GM18505 (cell line): ENCODE results near the gene RUVBL1.

ENCODE experiments used
- ATAC-seq: cut with Tn5 transposase; IDR thresholded peaks from one replicate; pipeline ENCODE4 v1.9.1; 2021; ENCODE audit not compliant: unreplicated experiment
- POLR2A ChIP-seq: IDR thresholded peaks from 4 replicates; pipeline ENCODE4 v1.6.1; 2011; ENCODE audit warnings: borderline replicate concordance; ENCODE audit not compliant: insufficient read depth, insufficient read length; ENCODE audit errors: extremely low read depth

RUVBL1 gene

DNA sequence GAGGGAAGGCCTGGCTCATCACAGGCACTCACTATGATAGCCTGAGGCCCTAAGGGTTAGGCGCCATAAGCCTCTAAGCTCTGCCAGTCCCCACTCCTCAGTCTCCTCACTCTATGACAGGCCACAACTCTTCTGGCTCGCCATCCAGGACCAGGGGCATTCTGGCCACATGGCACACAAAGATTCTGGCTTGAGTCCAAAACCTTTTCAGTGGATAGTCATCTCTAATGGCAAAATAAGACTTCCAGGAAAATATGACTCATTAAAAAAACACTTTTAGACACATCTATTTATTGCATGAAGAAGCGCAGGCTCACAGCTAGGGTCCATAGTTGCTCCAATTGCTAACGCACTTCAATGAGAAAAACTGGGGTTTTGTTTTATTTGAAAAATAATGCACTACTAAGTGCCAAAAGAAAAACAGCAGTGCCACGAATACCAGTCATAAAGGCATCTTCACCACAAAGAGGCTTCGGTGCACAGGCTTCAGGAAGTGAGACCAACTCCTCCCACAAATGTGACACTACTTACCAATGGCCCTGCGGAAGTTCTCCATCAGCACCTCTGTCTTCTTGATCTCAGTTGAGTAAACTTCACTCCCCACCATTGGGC is 11.1 kb downstream of the RUVBL1 start:
- no peak for ATAC-seq

DNA sequence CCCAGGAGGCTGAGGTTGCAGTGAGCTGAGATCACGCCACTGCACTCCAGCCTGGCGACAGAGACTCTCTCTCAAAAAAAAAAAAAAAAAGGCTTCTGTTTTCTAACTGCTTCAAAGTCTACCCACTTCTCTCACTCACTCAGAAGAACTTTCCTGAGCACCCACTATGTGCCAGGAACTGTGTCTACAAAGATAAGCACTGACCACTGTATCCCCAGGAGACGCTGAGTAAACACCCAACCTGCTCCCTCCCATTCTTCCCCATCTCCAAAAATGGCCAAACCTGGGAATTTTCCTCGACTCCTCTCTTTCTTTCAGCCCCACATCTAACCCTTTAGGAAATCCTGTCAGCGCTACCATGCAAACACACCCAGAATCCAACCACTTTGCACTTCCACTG is 12.5 kb downstream of the RUVBL1 start:
- ATAC-seq, result no peak
- TF ChIP-seq POLR2A, result no peak

More for the DNA sequence above, 11.1 kb downstream of the RUVBL1 start:
- TF ChIP-seq POLR2A, result no peak

DNA sequence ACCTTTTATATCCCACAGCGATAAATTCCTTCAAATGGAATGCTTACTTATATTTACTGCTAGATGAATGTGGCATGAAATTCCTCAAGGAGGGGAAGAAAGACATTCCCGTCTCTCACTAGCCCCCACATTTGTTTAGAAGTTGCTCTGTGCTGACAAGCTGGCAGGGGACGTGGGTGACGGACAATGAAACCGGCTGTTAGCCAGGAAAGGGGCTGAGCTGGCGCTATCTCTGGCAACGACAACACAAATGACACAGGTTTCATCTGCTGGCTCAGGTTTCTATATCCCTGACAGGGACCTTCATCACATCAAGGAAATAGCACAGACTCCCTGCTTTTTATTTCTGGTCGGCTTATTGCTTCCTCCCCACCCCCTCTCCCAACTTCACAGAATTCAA is 15.8 kb downstream of the RUVBL1 start:
- ATAC-seq, result no peak
- TF ChIP-seq POLR2A, result no peak

DNA sequence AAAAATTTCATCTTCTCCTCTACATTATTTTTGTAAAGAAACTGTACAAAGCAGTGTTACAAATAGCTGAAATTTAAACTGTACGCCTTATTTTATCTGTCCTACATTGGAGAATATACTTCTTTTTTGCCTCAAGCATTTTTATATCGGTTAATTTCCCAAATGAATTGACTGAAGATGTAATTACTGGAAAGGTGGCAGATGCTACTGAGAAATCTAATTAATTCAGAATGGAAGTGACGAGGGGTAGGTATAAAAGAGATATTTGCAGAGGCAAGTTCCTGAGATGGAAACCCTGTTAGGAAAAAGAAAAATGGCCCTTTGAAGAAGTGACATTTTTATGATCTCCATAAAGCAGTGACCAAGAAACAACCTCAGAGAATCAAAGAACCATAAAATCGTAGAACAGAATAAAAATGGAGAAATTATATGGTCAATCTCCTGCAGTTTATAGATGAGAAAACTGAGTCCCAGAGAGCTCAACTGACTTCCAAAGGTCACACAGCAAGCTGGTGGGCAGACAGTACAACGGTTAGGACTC is 20.4 kb downstream of the RUVBL1 start:
- no peak for TF ChIP-seq POLR2A
- no peak for ATAC-seq

DNA sequence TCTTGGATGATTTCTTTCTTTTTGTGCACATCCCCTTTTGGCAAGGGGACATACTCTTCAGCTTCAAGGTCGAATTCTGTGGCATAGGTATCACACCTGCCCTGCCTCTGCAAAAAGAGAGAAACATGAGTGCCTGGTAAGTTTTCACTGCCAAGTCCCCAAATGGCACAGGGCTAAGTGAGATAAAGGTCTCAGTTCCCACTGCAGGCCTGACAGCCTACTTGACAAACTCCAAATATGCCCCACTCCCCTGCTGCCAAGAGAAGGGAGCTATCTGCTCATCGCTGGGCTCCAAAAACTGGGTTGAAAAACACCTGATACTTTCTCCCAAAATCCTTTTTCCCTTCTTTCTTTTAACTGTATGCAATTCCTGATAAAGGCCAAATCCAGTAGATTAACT is 23.0 kb downstream of the RUVBL1 start:
- no peak for TF ChIP-seq POLR2A
- no peak for ATAC-seq

DNA sequence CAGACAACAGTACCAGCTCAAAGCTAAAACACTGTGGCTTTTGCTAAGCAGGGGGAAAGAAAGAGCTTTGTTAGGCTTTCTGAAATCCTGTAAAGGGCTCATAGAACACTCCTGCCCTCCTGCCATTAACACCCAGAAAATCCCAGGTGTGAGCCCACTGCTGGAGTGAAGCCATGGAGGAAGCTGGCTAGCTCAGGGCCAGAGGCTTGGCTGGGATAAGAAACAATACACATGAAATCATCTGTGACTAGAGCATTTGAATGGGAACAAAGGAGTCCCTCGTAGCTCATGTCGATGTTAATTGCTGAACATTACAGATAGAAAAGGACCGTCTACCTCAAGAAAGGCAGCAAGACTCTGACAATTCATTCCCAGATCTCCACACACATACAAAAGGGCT is 23.5 kb downstream of the RUVBL1 start:
- no peak for TF ChIP-seq POLR2A
- ATAC-seq, result no peak

DNA sequence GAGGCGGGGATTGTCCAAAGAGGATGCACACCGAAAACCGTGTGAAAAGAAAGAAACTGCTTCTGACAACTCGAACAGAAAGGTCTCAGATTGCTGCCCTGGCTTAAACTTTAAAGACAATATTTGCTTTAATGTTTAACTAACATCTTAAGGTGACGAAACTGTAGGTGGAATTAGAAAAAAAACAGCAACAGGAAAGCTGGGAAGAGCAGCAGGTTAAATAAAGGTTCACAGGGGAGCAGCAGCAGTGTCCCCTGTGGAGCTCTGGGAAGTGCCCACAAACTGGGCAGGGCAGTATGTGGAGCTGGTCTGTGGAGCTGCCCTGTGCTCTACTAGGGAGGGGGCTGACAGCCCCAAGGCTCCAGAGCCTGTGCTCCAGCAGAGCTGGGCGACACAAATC is 25.4 kb downstream of the RUVBL1 start:
- no peak for ATAC-seq
- no peak for TF ChIP-seq POLR2A

DNA sequence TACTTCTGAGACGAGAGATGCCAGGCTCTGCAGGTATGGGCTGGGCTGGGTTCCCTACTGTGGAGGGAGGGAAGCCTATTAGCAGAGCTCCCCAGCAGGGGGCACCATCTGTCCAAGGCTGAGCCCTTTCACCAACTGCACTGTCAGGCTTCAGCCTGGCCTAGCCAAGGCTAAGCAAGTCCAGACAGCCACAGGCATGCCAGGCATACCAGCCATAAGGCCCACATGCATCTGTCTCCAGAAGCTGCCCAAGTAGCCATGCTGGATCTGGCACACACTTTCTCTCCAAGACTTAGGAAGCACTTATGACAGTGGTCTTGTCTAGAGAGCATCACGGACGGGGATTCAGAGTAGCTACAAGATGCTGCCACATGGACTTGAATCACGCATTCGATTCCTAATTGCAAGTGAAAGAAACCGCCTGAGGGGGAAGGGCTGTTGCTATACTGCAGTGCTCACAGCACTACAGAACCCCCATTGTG is 28.3 kb downstream of the RUVBL1 start:
- TF ChIP-seq POLR2A, result no peak
- ATAC-seq, result peak; percentile 69

DNA sequence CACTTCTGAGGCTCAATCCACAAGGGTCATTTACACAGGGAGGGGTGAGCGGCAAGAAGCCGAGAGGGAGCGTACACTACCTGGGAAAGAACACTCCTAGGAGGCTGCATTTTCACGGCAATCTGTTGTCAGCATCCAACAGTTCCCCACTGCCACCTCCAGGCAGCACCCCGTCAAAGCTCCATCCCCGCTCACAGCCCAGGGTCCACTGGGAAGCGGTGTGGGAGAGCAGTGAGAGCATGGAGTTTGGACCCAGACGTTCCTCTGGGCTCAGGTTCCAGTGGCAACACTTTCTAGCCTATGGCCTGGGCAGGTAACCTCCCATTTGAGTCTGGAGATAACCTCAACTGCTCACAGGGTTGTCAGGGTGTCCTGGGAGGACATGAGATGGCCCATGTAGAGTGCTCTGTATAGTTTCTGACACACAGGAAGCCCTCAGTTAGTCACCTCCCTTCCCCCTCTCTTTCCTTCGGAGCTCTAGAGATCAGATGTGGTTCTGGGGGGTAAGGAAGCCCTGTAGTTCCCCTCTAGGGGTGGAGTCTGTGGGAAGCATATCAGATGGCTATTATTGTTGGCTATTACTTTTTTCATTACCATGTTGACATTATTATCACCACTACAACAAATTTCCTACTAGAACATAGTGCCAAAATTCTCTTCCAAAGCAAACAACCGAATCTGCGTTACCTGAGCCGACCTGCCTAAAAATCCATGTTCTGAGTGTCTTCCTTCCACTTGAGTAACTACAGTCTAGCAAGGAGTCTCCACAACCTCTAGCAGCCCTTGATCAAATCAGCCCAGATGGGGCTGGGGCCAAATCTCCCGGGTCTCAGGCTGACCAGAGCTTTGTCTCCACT is 29.1 kb downstream of the RUVBL1 start:
- ATAC-seq, result no peak
- TF ChIP-seq POLR2A, result no peak

DNA sequence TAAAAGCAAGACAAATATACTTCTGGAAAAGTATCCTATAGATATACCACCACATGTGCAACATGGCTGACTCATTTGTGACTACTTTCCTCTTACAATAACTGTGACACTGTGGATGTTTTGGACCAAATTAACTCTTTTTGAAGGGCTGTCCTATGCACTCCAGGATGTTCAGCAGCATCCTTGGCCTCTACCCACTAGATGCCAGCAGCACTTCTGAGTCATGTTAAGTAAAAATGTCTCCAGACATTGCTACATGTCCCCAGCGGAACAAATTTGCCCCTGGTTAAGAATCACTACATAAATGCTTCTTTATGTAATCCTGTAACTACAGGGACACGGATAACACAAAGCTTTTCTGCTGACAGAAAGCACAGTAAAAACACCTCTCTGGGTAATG is 32.0 kb downstream of the RUVBL1 start:
- ATAC-seq, result no peak
- no peak for TF ChIP-seq POLR2A

DNA sequence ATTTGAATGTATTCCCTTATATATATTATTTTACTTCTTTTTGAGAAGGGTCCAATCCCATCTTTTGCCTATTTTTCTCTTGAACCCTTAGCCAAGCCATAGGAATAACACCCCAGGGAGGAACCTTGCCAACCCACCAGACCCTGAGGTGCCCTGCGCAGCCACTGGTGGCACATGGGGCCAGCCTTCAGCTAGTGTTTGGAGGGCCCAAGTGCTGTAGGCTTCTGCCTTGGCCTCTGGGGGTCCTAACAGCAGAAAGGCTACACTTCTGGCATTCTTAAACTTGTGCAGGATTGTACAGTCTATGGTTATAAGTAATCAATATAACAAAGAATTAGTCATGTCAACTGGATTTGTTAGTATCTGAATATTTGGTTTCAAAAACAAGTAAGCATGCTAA is 34.5 kb downstream of the RUVBL1 start:
- no peak for ATAC-seq
- TF ChIP-seq POLR2A, result no peak

DNA sequence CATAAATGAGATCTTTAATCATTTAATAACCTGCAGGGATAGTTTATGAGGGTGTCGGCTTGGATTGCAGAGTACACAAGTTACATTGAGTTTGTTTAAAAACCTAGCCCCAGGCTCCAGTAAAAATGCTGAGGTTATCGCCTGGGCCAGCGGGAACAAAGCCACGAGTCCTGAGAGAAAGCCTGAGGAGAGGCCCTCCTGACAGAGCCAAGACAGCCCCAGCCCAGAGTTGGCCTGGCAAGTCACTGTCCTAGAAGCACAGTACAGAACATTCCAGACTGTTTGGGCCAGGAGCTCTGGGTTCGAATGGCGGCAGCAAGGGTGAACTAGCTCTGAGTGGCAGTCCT is 39.0 kb downstream of the RUVBL1 start:
- TF ChIP-seq POLR2A, result no peak

DNA sequence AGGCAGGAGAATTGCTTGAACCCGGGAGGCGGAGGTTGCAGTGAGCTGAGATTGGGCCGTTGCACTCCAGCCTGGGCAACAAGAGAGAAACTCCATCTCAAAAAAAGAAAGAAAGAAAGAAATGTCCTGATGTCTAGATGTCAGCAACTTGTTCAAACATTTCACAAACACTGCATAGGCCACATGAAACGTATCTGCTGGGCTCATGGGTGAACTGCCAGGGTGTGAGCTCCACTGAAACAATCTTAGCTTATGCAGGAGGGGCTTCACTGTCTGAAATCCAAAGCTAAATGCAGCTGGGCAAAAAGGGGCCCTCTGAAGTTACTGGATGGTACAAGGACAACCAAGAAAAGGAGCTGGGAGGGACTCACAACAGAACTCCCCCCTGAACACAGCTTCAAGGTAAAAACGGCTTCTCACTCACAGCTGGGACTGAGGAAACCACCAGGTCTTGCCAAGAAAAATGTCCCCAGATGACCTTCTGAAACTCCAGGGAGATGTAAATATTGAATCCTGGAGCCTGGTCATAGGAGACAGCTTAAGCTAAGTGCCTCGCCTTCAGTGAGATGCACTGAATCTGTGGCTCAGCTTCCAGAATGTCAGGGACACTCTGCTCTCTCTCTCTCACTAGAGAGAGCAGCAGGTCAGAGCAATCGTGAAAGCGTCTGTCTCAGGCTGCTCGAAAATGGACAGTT is 39.5 kb downstream of the RUVBL1 start:
- no peak for TF ChIP-seq POLR2A
- ATAC-seq, result no peak

More for the DNA sequence above, 39.0 kb downstream of the RUVBL1 start:
- no peak for ATAC-seq
